Stimulated activated CD8-positive, alpha-beta memory T cell treated with anti-CD3 and anti-CD28 coated beads, Interleukin-15, amount 100 ng/mL, for 1 hour (primary cell): ENCODE results near the gene MARK3.

Source experiments
- DNase-seq: peaks from one replicate; pipeline ENCODE4 v3.0.0-alpha.2; 2020; ENCODE audit warnings: low read depth

Gene MARK3

DNA sequence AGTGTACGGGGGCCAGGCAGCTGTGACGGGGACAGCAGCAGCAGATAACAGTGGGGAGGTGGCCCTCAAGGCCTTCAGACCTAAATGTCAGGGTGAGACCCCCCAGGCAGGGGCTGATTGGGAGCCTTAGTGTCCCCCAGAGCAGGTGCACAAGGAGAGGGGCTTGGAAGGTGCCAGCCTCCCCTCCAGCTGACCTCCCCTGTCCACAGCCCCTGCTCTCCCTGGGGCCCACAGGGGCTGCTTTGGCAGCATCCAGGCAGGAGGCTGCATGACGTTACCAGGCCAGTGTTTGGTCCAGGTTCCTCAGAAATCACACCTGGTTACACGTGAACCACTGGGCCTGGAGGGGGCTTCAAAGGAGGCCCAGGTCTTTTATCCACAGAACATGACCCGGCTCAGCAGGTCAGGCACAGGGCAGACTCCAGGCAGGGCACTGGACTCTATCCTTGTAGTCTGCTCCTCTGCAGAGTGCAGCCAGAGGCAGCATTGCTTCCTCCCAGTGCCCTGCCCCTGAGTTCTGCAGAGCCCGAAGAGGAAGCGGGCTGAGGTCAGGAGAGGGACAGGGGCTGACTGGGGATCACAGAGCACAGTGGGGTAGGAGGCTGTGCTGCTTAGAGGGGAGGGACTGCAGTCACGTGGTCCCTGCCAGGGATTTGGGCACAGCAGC is 141.2 kb downstream of the MARK3 start:
- DNase-seq, result no peak

GRCh38 chr14:103526914-103527248 is 141.7 kb downstream of the MARK3 start:
- DNase-seq, result no peak

- no peak for DNase-seq
Measured at GRCh38 chr14:103527408-103528145, 142.4 kb downstream of the MARK3 start.

DNA sequence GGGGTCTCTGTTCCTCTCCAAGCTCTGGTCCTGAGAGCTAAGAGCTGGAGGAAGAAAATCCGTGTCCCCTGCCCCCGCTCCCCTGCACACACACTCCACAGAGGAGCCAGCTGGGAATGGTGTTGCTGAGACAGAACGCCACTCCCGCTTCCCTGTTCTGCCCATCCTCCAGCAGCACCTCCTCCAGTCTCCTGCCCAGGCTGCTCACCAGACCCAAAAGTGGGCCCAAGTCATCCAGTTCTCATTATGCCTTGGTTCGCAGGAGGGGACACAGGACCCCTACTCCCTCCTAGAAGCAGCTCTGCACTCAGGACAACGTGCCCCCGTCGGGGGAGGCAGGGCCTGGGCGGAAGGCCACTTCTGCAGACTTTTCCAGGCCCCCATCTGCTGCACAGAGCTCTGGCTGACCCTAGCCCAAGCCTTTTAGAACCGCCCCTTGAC is 143.0 kb downstream of the MARK3 start:
- no peak for DNase-seq

- peak; percentile 61 for DNase-seq
Measured at GRCh38 chr14:103528587-103529382, 143.6 kb downstream of the MARK3 start, which contains the start of gene TRMT61A. Gene TRMT61A, plus strand, starts transcription at chr14:103529196. Its CDS starts 783 bp downstream, at chr14:103529979.

- no peak for DNase-seq
Measured at GRCh38 chr14:103529383-103530365, 144.5 kb downstream of the MARK3 start.

- DNase-seq, result no peak
Measured at GRCh38 chr14:103530390-103530789, 145.2 kb downstream of the MARK3 start.

DNA sequence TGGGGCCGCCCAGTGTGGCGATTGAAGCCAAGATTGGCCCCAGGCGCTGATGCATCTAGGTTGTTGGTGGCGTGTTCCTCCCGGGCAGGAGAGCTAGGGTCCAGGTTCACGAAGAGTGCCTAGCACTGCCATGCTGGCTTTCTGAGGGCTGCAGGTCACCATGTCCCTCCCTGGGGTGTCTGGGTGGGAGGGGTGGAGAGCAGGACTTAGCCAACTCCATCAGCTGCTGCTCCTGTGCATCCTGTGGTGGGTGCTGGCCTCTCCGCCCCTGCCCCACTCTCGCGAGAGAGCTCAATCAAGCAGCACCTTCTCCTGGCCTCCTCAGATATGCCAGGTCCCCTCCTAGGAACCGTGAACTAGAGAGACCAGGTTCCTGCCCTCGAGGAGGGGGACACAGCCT is 145.6 kb downstream of the MARK3 start:
- no peak for DNase-seq

GRCh38 chr14:103531421-103532215 is 146.4 kb downstream of the MARK3 start:
- DNase-seq, result no peak

- no peak for DNase-seq
Measured at GRCh38 chr14:103532216-103533136, 147.3 kb downstream of the MARK3 start.

DNA sequence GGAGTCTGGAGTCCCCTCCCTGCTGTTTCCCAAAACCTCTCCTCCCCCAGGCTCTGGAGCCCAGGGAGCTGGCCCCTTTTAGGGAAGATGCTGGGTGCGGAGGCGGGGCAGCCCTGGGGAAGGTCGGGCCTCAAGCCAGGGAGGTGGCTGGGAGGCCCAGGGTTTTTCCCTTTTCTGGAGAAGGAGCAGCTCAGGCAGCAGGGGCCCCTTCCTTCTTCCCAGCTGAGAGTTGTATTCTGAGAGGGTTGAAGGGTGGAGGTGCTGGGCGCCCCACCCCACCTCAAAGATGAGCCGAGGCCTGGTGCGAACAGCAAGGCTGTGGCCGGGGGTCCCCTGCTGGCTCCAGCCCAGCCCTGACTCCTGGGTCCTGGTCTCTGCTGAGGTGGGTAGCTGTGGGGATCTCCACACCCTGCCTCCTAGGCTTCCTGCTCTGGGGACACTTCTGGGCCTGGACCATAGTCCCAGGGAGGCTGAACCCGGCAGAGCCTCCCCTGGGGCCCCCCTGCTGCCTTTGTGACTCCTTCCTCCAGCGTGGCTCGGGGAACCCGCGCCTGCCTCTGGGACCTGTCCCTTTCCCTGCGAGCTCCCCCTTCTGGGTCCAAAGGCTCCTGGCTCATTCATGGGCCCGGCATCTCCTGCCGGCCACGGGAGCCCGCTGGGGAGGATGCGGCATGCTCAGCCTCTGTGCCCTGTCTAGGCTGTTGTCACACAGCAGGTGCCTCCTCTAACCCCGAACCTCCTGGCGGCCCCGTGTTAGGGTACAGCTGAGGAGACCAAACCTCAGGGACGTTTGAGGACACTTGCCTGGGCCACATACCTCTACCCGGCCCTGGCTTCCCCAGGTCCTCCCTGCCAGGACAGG is 148.2 kb downstream of the MARK3 start:
- no peak for DNase-seq

GRCh38 chr14:103533999-103534575 is 148.9 kb downstream of the MARK3 start:
- DNase-seq, result no peak

GRCh38 chr14:103534576-103535061 is 149.4 kb downstream of the MARK3 start:
- DNase-seq, result no peak

GRCh38 chr14:103535081-103535890 is 150.1 kb downstream of the MARK3 start:
- no peak for DNase-seq

DNA sequence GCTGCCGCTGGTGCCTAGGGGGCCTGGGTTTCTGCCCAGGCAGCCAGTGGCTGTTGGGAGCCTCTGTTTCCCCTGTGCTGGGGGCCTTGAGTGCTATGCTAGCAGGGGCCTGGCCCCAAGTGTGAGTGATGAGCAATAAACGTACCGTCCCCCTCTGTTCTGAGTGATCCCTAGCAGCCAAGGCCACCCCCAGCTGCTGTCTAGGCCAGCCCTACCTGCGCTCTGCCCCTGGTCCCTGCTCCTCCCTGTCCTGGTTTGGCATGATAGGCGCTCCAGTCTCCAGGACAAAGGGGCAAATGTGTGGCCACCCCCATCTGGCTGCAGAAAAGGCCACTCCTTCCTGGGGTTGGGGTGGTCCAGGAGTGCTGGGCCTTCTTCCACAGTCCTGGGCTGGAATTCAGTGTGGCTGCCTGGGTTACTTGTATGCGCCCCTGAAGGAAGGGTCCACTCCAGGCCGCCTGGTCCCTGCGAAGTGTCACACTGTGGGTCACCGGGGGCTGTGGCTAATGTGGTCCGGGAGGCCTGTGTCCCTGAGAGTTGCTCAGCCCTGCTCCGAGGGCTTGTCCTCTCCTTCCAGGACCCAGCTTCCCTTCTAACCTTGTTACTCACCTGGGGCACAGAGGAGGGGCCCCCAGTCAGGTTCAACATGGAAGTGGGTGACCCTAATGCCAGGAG is 150.8 kb downstream of the MARK3 start:
- DNase-seq, result no peak

DNA sequence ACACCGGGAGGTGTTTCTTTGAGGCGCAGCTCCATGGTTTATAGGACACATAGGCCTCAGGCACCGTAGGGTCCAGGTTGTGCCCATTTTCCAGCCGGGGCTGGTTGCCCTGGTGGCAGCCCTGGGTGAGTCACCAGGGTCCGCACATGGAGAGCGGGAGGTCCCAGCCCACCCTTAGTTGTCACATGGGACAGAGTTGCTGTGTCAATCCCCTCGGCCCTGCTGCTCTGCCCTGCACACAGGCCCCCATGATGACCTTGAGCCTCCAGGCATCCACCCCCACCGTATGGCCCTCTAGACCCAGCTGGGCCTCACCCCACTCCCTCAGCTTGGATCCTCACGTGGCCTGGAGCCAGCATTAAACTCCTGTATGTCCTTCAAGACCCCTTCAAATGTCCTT is 151.5 kb downstream of the MARK3 start:
- DNase-seq, result no peak
